ENCODE data around the gene IGSF3.

The IGSF3 gene

GRCh38 chr1:116533429-116533820 is 134.1 kb downstream of the IGSF3 start:
- no peak for TF ChIP-seq CTCF (IDR thresholded peaks at IDR 0.05; ENCODE audit: low read depth, low read length, missing control alignments)
- H3K4me3 ChIP-seq (replicated peaks; ENCODE audit: low read depth, low read length) = no peak overlapping the region
- DNase-seq (ENCODE audit: extremely low read depth, low read depth) = no peak

GRCh38 chr1:116532671-116533428 is 134.7 kb downstream of the IGSF3 start:
- DNase-seq (ENCODE audit: extremely low read depth, low read depth) = no peak

GRCh38 chr1:116531917-116532316 is 135.6 kb downstream of the IGSF3 start:
- no peak for TF ChIP-seq CTCF (IDR thresholded peaks at IDR 0.05; ENCODE audit: low read depth, low read length, missing control alignments)
- DNase-seq (ENCODE audit: extremely low read depth, low read depth) = no peak
- no peak overlapping the region for H3K4me3 ChIP-seq (replicated peaks; ENCODE audit: low read depth, low read length)

More at GRCh38 chr1:116532671-116533428, 134.7 kb downstream of the IGSF3 start:
- no peak overlapping the region for H3K4me3 ChIP-seq (replicated peaks; ENCODE audit: low read depth, low read length)
- no peak for TF ChIP-seq CTCF (IDR thresholded peaks at IDR 0.05; ENCODE audit: low read depth, low read length, missing control alignments)

GRCh38 chr1:116529681-116530080 is 137.9 kb downstream of the IGSF3 start:
- TF ChIP-seq CTCF (IDR thresholded peaks at IDR 0.05; ENCODE audit: low read depth, low read length, missing control alignments) = no peak
- H3K4me3 ChIP-seq (replicated peaks; ENCODE audit: low read depth, low read length) = no peak overlapping the region
- no peak for DNase-seq (ENCODE audit: extremely low read depth, low read depth)

- no peak for TF ChIP-seq CTCF (IDR thresholded peaks at IDR 0.05; ENCODE audit: low read depth, low read length, missing control alignments)
- H3K4me3 ChIP-seq (replicated peaks; ENCODE audit: low read depth, low read length) = no peak overlapping the region
- no peak for DNase-seq (ENCODE audit: extremely low read depth, low read depth)
Measured at GRCh38 chr1:116529199-116529631, 138.3 kb downstream of the IGSF3 start.

GRCh38 chr1:116528329-116529083 is 139.0 kb downstream of the IGSF3 start:
- no peak for DNase-seq (ENCODE audit: extremely low read depth, low read depth)

More at GRCh38 chr1:116528329-116529083, 139.0 kb downstream of the IGSF3 start:
- no peak overlapping the region for H3K4me3 ChIP-seq (replicated peaks; ENCODE audit: low read depth, low read length)
- TF ChIP-seq CTCF (IDR thresholded peaks at IDR 0.05; ENCODE audit: low read depth, low read length, missing control alignments) = no peak
